Measurements from ENCODE around the gene SLC7A1.

SLC7A1 gene

GRCh38 chr13:29473166-29473565 lies 122.3 kb downstream of the SLC7A1 start:
- no peak for DNase-seq (ENCODE audit: low spot score)
- in situ Hi-C loops (cut with MboI; ENCODE audit: low sequenced_read_pairs, unreplicated experiment): no loop called here
- no peak for TF ChIP-seq CTCF (IDR thresholded peaks at IDR 0.05; ENCODE audit: borderline replicate concordance, control extremely low read depth, extremely low read depth, insufficient read depth, missing control alignments)

- in situ Hi-C loops (cut with MboI; ENCODE audit: low sequenced_read_pairs, unreplicated experiment): no loop called here
- TF ChIP-seq CTCF (IDR thresholded peaks at IDR 0.05; ENCODE audit: borderline replicate concordance, control extremely low read depth, extremely low read depth, insufficient read depth, missing control alignments): peak; percentile 96
- DNase-seq (ENCODE audit: low spot score): peak; percentile 69
Measured at GRCh38 chr13:29472332-29472961, 123.0 kb downstream of the SLC7A1 start.

GRCh38 chr13:29471551-29471950 lies 123.9 kb downstream of the SLC7A1 start:
- no peak for TF ChIP-seq CTCF (IDR thresholded peaks at IDR 0.05; ENCODE audit: borderline replicate concordance, control extremely low read depth, extremely low read depth, insufficient read depth, missing control alignments)
- in situ Hi-C loops (cut with MboI; ENCODE audit: low sequenced_read_pairs, unreplicated experiment): no loop called here
- DNase-seq (ENCODE audit: low spot score): no peak

DNA sequence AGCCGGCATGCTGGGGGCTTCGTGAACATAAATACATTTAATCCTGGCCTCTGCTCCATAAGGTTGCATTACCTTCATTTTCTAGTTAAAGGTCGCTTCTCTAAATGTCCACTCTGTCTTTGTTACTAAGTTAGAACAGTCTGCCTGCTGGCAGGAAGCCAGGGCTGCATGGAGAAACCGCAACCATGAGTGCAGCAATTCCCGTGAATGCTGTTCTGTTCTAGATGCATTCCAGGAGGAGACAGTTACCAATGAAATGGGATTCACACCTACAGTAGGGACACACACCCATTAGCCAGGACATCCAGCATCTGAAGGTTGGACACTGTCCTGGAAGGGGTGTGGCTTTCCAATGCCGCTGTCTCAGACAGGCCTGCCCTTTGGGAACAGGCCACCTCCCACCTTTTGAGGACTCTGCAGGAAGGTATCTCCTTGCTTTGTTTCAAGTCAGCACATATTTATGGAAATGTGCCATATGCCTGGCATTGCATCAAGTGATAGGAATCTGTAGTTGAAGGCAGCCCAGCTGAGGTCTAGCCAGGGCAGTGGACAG lies 129.7 kb downstream of the SLC7A1 start:
- DNase-seq (ENCODE audit: low spot score): no peak
- TF ChIP-seq CTCF (IDR thresholded peaks at IDR 0.05; ENCODE audit: borderline replicate concordance, control extremely low read depth, extremely low read depth, insufficient read depth, missing control alignments): no peak
- in situ Hi-C loops (cut with MboI; ENCODE audit: low sequenced_read_pairs, unreplicated experiment): no loop called here

DNA sequence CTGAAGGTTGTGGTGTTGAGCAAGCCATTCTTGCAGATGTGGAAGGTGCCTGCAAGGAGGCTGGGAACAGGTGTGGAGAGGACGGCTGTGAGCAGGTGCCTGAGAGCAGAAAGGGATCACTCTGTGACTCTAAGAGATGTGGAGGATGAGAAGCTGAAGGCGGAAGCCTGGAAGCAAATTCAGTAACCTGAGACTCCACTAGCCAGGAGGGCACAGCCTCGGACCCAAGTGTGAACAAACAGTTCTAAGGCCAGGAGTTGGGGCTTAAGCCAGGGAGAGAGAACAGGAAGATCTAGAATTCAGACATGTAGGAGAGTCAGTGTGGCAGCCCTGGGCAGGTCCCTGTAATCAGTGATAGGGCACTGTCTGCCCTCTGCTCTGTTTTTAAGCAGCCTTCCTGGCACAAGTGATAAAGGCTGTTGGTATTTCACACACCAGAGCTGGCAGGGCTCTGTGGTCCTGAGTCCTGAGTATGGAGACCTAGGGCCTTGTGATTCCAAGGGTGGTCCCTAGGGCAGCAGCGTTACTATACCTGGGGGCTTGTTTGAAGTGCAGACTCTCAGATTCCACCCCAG lies 131.3 kb downstream of the SLC7A1 start:
- no peak for DNase-seq (ENCODE audit: low spot score)
- in situ Hi-C loops (cut with MboI; ENCODE audit: low sequenced_read_pairs, unreplicated experiment): no loop called here
- no peak for TF ChIP-seq CTCF (IDR thresholded peaks at IDR 0.05; ENCODE audit: borderline replicate concordance, control extremely low read depth, extremely low read depth, insufficient read depth, missing control alignments)

DNA sequence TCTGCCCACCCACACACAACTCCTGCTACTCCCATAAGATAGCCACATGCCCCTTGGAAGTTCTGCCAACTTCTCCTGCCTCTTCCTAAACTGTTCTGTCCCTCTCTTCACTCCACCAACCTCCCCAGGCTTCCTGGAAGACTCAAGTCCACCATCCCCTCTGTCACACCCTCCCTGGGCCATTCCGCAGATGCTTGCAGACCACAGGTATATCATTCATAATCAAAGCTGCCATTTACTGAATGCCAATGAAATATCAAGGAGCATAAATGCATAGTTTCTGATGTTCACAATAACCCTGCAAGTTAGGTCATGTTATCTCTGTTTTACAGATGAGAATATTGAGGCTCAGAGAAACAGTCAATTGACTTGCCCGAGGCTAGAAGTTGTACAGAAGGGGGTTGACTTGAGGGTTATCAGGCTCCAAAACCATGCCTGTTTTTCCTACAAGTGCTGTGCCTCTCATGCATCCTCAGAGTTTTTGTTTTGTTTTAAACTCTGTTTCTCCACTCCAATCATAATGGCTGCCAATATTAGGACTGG lies 135.6 kb downstream of the SLC7A1 start:
- no peak for TF ChIP-seq CTCF (IDR thresholded peaks at IDR 0.05; ENCODE audit: borderline replicate concordance, control extremely low read depth, extremely low read depth, insufficient read depth, missing control alignments)
- DNase-seq (ENCODE audit: low spot score): no peak
- in situ Hi-C loops (cut with MboI; ENCODE audit: low sequenced_read_pairs, unreplicated experiment): no loop called here

Data from GM13976 (cell line).